Activated effector memory CD4-positive, alpha-beta T cell treated with anti-CD3 and anti-CD28 coated beads, Interleukin-2, amount 50 U/mL, for 16 hours (primary cell): ENCODE results near the gene NAPEPLD.
"Not testable (repeated sequence)": the region's sequence is repeated elsewhere in the genome, so short reads cannot be mapped to it uniquely, and the experiment has no call there.

Source experiments
- DNase-seq: peaks from one replicate; pipeline ENCODE4 v3.0.0-alpha.2; 2020

NAPEPLD gene

DNA sequence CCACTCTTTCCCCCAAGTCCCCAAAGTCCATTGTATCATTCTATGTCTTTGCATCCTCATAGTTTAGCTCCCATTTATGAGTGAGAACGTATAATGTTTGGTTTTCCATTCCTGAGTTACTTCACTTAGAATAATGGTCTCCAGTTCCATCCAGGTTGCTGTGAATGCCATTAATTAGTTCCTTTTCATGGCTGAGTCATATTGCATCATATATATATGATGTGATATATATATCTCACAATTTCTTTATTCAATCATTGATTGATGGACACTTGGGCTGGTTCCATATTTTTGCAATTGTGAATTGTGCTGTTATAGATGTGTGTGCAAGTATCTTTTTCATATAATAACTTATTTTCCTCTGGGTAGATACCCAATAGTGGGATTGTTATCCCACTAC is 92.9 kb downstream of the NAPEPLD start:
- not testable (repeated sequence) for DNase-seq

DNA sequence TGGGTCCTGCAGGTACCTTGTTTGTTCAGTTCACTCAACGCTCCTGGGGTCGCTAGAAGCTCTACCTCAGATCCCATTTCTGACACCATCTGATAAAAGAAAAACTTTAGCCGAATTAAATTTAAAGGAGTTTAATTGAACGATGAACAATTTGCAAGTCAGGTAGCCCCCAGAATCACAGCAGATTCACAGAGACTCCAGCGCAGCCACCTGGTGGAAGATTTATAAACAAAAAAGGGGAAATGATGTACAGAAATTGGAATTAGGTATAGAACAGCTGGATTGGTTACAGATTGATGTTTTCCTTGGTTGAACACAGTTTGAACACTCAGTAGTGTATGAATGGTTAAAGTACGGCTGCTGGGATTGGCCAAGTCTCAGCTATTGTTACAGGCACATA is 97.4 kb downstream of the NAPEPLD start:
- DNase-seq = no peak
